Fibroblast of lung (primary cell): ENCODE measurements around the gene SBNO2. TPM values are rescaled to one million over a fixed set of nuclear protein-coding genes. Genes with fewer than 3 reads are reported as not detected.

Experiments
- DNase-seq, 2 donors: peaks; one replicate each; pipeline versions ENCODE4 v3.0.0 to v3.0.0-alpha.2; 2010; ENCODE audit warnings: low read depth in 2 of 2
- H2AFZ ChIP-seq: 2 replicates; pipeline ENCODE4 v1.5.1; 2012; ENCODE audit warnings: low read length, control low read depth, inconsistent platforms
- H3K27ac ChIP-seq: 2 replicates; pipeline ENCODE4 v1.5.1; 2011; ENCODE audit warnings: low read length, control low read depth; ENCODE audit not compliant: insufficient read depth
- H3K27me3 ChIP-seq: 2 replicates; pipeline ENCODE4 v1.5.1; 2011; ENCODE audit warnings: mild to moderate bottlenecking, low read length; ENCODE audit not compliant: control insufficient read depth, insufficient read depth
- H3K36me3 ChIP-seq: 2 replicates; pipeline ENCODE4 v1.5.1; 2011; ENCODE audit warnings: low read length; ENCODE audit not compliant: control insufficient read depth, insufficient read depth
- H3K4me1 ChIP-seq: 2 replicates; pipeline ENCODE4 v1.5.1; 2011; ENCODE audit warnings: low read length; ENCODE audit not compliant: control insufficient read depth, insufficient read depth; ENCODE audit errors: extremely low read depth
- H3K4me2 ChIP-seq: 2 replicates; pipeline ENCODE4 v1.5.1; 2011; ENCODE audit warnings: low read length, control low read depth; ENCODE audit not compliant: insufficient read depth; ENCODE audit errors: extremely low read depth
- H3K4me3 ChIP-seq, 4 experiments: fragments of 200-600 bp in 1 of 4; sonication (generic) in 1 of 4; replicated peaks in 1 of 4; 2 replicates each; pipeline ENCODE4 v1.5.1; 2011 to 2016; ENCODE audit warnings: low read length in 4 of 4, low read depth in 3 of 4, mild to moderate bottlenecking in 3 of 4, control low read depth in 2 of 4, inconsistent platforms in 1 of 4, mixed read lengths in 1 of 4; ENCODE audit not compliant: insufficient read depth in 1 of 4; ENCODE audit errors: control extremely low read depth in 1 of 4
- H3K79me2 ChIP-seq: 2 replicates; pipeline ENCODE4 v1.5.1; 2012; ENCODE audit warnings: mild to moderate bottlenecking, low read length, inconsistent platforms; ENCODE audit not compliant: control insufficient read depth, insufficient read depth
- H3K9ac ChIP-seq: 2 replicates; pipeline ENCODE4 v1.5.1; 2011; ENCODE audit warnings: mild to moderate bottlenecking, low read length, control low read depth; ENCODE audit not compliant: insufficient read depth
- H3K9me3 ChIP-seq: 2 replicates; pipeline ENCODE4 v1.5.1; 2012; ENCODE audit warnings: low read depth, low read length; ENCODE audit not compliant: control insufficient read depth, insufficient read depth
- H4K20me1 ChIP-seq: 2 replicates; pipeline ENCODE4 v1.5.1; 2011; ENCODE audit warnings: low read length; ENCODE audit not compliant: control insufficient read depth, insufficient read depth; ENCODE audit errors: extremely low read depth
- CTCF ChIP-seq, 2 donors: IDR thresholded peaks in 1 of 2; conservative IDR thresholded peaks in 1 of 2; 1 replicate in 1 of 2; 2 replicates in 1 of 2; pipeline ENCODE4 v1.5.1; 2011 to 2012; ENCODE audit warnings: low read length in 2 of 2, control low read depth in 1 of 2, inconsistent platforms in 1 of 2, low read depth in 1 of 2, mild to moderate bottlenecking in 1 of 2
- EZH2 ChIP-seq: IDR thresholded peaks from 2 replicates; pipeline ENCODE4 v1.5.1; 2012; ENCODE audit warnings: low read length, control low read depth, mild to moderate bottlenecking; ENCODE audit errors: missing control alignments
- polyA plus RNA-seq, 2 donors: library from polyadenylated mRNA; depleted of rRNA in 1 of 2; stranded (reverse) in 1 of 2; unstranded in 1 of 2; fragments of >200 nt; gene quantifications; 2 replicates each; pipeline ENCODE4 v1.2.1, GENCODE V29; 2011 to 2012; ENCODE audit warnings: missing spikeins in 1 of 2
- total RNA-seq: library from RNA; depleted of rRNA; stranded (reverse); fragments of >200 nt; gene quantifications from 2 replicates; pipeline ENCODE4 v1.2.1, GENCODE V29; 2014

SBNO2 gene
- total and polyA plus RNA-seq, 2 donors (not counting 1 experiment from before 2014, with no cell fraction given): 12.6 to 55.8 TPM

- Histone ChIP-seq H3K9ac (peak overlapping the region; percentile 86), H2AFZ (no peak overlapping the region), H3K4me2 (peak overlapping the region; percentile 74), H3K4me3 (peak overlapping the region; percentile 71 to 91 (median 84)), H3K79me2 (peaks cover 27% of the 10 kb centered on the region), H3K36me3 (peaks cover 13% of the 10 kb centered on the region), H3K27me3 (no peaks in the 10 kb centered on the region), H3K4me1 (peaks cover 7% of the 10 kb centered on the region), H3K27ac (peak overlapping the region; percentile 73), H4K20me1 (no peaks in the 10 kb centered on the region), H3K9me3 (no peaks in the 10 kb centered on the region)
- DNase-seq: no peak
- TF ChIP-seq CTCF (conservative IDR thresholded peaks at IDR 0.05 in 1 of 2, IDR thresholded peaks at IDR 0.05 in 1 of 2; ENCODE audit: low read depth in 1 of 2, low read length in 2 of 2) (no peak), EZH2 (no peak)
Observed at GRCh38 chr19:1094655-1094977, 79.5 kb downstream of the SBNO2 start.

GRCh38 chr19:1093811-1094553 lies 80.1 kb downstream of the SBNO2 start:
- H3K4me1 ChIP-seq: peaks cover 7% of the 10 kb centered on the region
- TF ChIP-seq EZH2: no peak
- no peak for TF ChIP-seq CTCF (conservative IDR thresholded peaks at IDR 0.05 in 1 of 2, IDR thresholded peaks at IDR 0.05 in 1 of 2; ENCODE audit: low read depth in 1 of 2, low read length in 2 of 2)
- no peaks in the 10 kb centered on the region for H4K20me1 ChIP-seq
- no peak overlapping the region for H2AFZ ChIP-seq
- no peaks in the 10 kb centered on the region for H3K27me3 ChIP-seq
- peak overlapping the region; percentile 86 for H3K9ac ChIP-seq
- no peaks in the 10 kb centered on the region for H3K9me3 ChIP-seq
- peaks cover 27% of the 10 kb centered on the region for H3K79me2 ChIP-seq
- peak overlapping the region; percentile 74 for H3K4me2 ChIP-seq
- peak overlapping the region; percentile 71 to 91 (median 84) for H3K4me3 ChIP-seq
- peak overlapping the region; percentile 73 for H3K27ac ChIP-seq
- peaks cover 15% of the 10 kb centered on the region for H3K36me3 ChIP-seq
- no peak for DNase-seq

- Histone ChIP-seq H3K27me3 (no peaks in the 10 kb centered on the region), H3K4me2 (no peak overlapping the region), H4K20me1 (no peaks in the 10 kb centered on the region), H3K9me3 (no peaks in the 10 kb centered on the region), H3K4me3 (peak overlapping the region in 1 of 4 experiments; percentile 71), H2AFZ (no peak overlapping the region), H3K36me3 (peaks cover 20% of the 10 kb centered on the region), H3K9ac (no peak overlapping the region), H3K27ac (no peak overlapping the region), H3K79me2 (peaks cover 27% of the 10 kb centered on the region), H3K4me1 (peaks cover 5% of the 10 kb centered on the region)
- TF ChIP-seq CTCF (conservative IDR thresholded peaks at IDR 0.05 in 1 of 2, IDR thresholded peaks at IDR 0.05 in 1 of 2; ENCODE audit: low read depth in 1 of 2, low read length in 2 of 2): no peak
- TF ChIP-seq EZH2: no peak
- DNase-seq: no peak
Observed at GRCh38 chr19:1093330-1093729, 80.7 kb downstream of the SBNO2 start.
